ENCODE data around the gene USHBP1. TPM values are rescaled to one million over a fixed set of nuclear protein-coding genes. Genes with fewer than 3 reads are reported as not detected.
"Not testable (repeated sequence)": the region's sequence is repeated elsewhere in the genome, so short reads cannot be mapped to it uniquely, and the experiment has no call there.

The USHBP1 gene
- total RNA-seq, 2 experiments from 2014 or later, result 0.20 TPM; not detected in 1

DNA sequence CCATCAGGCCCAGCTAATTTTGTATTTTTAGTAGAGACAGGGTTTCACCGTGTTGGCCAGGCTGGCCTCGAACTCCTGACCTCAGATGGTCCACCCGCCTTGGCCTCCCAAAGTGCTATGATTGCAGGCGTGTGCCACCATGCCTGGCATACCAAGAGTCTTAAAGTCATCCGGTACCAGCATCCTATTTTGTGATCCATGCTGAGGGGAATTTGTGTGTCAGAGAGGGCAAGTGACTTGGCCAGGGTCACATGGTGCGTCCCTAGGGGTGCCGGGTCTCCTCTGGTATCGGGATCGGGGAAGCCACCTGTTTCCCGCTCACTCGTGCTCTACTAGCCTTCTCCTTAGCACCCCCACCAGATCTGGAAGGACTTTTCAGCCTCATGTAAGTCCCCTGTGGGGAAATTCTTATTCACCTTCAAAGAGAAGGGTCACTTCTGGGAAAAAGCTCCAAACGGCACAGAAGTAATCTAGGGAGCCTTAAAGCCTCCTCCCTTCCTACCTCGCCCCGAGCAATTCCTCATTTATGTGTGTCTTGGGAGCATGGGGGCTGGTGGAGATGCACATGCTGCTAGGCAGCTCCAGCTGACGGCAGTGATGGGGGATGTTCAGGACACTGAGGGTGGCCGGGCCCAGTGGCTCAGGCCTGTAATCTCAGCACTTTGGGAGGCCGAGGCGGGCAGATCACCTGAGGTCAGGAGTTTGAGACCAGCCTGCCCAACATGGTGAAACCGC, 11.1 kb upstream of the USHBP1 start:
- H3K27ac Mint-ChIP-seq, result no peak overlapping the region
- H3K4me3 Mint-ChIP-seq, result no peak overlapping the region
- H3K36me3 Mint-ChIP-seq (ENCODE audit: low read depth), result peaks cover 19% of the 10 kb centered on the region
- CTCF ChIA-PET, result no interaction called here
- H3K27me3 Mint-ChIP-seq (ENCODE audit: low read depth), result no peaks in the 10 kb centered on the region
- no peaks in the 10 kb centered on the region for H3K4me1 Mint-ChIP-seq (ENCODE audit: low read depth)
- intact Hi-C loops (cut with micrococcal nuclease), result no loop called here
- no peaks in the 10 kb centered on the region for H3K9me3 Mint-ChIP-seq
- DNase-seq, result no peak

- peaks cover 23% of the 10 kb centered on the region for H3K36me3 Mint-ChIP-seq (ENCODE audit: low read depth)
- intact Hi-C loops (cut with micrococcal nuclease); DNase-seq; H3K9me3 Mint-ChIP-seq; H3K4me3 Mint-ChIP-seq; H3K27ac Mint-ChIP-seq; CTCF ChIA-PET; H3K27me3 Mint-ChIP-seq (ENCODE audit: low read depth); H3K4me1 Mint-ChIP-seq (ENCODE audit: low read depth): not testable (repeated sequence)
Measured at GRCh38 chr19:17274892-17275291, 10.3 kb upstream of the USHBP1 start.

- Mint-ChIP-seq H3K4me1 (ENCODE audit: low read depth) (peaks cover 20% of the 10 kb centered on the region), H3K27me3 (ENCODE audit: low read depth) (no peaks in the 10 kb centered on the region), H3K27ac (no peak overlapping the region), H3K36me3 (ENCODE audit: low read depth) (peaks cover 12% of the 10 kb centered on the region), H3K4me3 (peak overlapping the region; percentile 41), H3K9me3 (no peaks in the 10 kb centered on the region)
- intact Hi-C loops (cut with micrococcal nuclease), result loop anchor here (5.0 kb wide), 1 partner anchor 441 kb away; the partner anchor contains the start of gene SIN3B
- no peak for DNase-seq
- CTCF ChIA-PET, result interaction anchor here (0.6 to 0.7 kb wide), 3 partner anchors 34 to 554 kb away, joined by 3 to 4 read pairs (median 3); partner anchors contain the start of gene CCDC194
Measured at GRCh38 chr19:17268754-17269153, 4.2 kb upstream of the USHBP1 start.

GRCh38 chr19:17266975-17267788, 2.6 kb upstream of the USHBP1 start, which contains the start of gene BABAM1:
Gene BABAM1, plus strand, starts transcription at chr19:17267443. Its CDS starts 1,364 bp downstream, at chr19:17268807.
- Mint-ChIP-seq H3K36me3 (ENCODE audit: low read depth) (peaks cover 9% of the 10 kb centered on the region), H3K27me3 (ENCODE audit: low read depth) (no peaks in the 10 kb centered on the region), H3K27ac (peak within 1 kb of the TSS; percentile 85), H3K4me1 (ENCODE audit: low read depth) (peaks cover 20% of the 10 kb centered on the region), H3K9me3 (no peaks in the 10 kb centered on the region), H3K4me3 (peak within 1 kb of the TSS; percentile 87)
- intact Hi-C loops (cut with micrococcal nuclease), result loop anchor here (1.0 to 5.0 kb wide), 8 partner anchors 21 to 440 kb away; partner anchors contain the start of genes GTPBP3, HAUS8, MRPL34 and MYO9B
- CTCF ChIA-PET, result interaction anchor here (0.5 to 5.3 kb wide), 9 partner anchors 9 to 212 kb away, joined by 3 to 38 read pairs (median 3); partner anchors contain the start of genes ANKLE1 and DDA1
- peak; percentile 99 for DNase-seq

DNA sequence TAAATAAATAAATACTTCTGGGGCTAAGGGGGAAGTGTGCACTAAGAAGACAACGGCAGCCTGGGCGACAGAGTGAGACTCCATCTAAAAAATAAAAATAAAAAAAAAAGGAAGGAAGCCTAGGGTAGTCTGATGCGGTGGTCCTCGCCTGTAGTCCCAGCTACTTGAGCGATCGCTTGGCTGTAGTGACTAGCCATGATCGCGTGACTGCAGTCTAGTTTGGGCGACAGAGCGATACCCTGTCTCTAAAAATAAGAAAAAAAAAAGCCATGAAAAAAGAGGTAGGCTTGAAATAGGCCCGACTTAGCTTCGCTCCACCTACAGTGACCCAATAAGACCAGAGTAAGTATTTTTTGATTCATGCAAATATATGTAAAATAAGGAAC, 2.0 kb upstream of the USHBP1 start:
- Mint-ChIP-seq H3K27ac (peak overlapping the region; percentile 85), H3K36me3 (ENCODE audit: low read depth) (peaks cover 9% of the 10 kb centered on the region), H3K27me3 (ENCODE audit: low read depth) (no peaks in the 10 kb centered on the region), H3K9me3 (no peaks in the 10 kb centered on the region), H3K4me1 (ENCODE audit: low read depth) (peaks cover 20% of the 10 kb centered on the region), H3K4me3 (peak overlapping the region; percentile 87)
- DNase-seq, result no peak
- intact Hi-C loops (cut with micrococcal nuclease), result loop anchor here (2.0 to 5.0 kb wide), 2 partner anchors 192 to 439 kb away; partner anchors contain the start of genes HAUS8, MYO9B and SIN3B
- CTCF ChIA-PET, result interaction anchor here (0.8 to 5.3 kb wide), 6 partner anchors 9 to 119 kb away, joined by 3 to 38 read pairs (median 4); partner anchors contain the start of gene ANKLE1

DNA sequence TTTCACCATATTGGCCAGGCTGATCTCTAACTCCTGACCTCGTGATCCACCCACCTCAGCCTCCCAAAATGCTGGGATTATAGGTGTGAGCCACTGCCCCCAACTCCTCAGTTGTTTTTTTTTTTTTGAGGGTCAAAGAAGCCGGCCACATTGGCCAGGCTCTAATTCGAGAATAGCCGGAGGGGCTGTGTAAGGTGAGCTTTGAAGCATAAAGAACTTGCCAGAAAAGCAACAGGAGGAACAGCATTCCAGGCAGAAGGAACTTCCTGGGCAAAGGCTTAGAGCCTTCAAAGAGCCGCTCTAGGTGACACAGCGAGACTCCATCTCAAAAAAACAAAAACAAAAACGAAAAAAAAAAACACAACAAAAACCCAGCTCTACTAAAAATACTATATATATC, 1.5 kb upstream of the USHBP1 start:
- CTCF ChIA-PET, result interaction anchor here (0.6 to 5.3 kb wide), 4 partner anchors 12 to 310 kb away, joined by 3 to 38 read pairs (median 4); partner anchors contain the start of gene ANKLE1
- intact Hi-C loops (cut with micrococcal nuclease), result loop anchor here (2.0 to 5.0 kb wide), 2 partner anchors 191 to 439 kb away; partner anchors contain the start of genes HAUS8, MYO9B and SIN3B
- Mint-ChIP-seq H3K36me3 (ENCODE audit: low read depth) (peaks cover 6% of the 10 kb centered on the region), H3K9me3 (no peaks in the 10 kb centered on the region), H3K27me3 (ENCODE audit: low read depth) (no peaks in the 10 kb centered on the region), H3K4me3 (no peak overlapping the region), H3K27ac (no peak overlapping the region), H3K4me1 (ENCODE audit: low read depth) (peaks cover 21% of the 10 kb centered on the region)
- no peak for DNase-seq

GRCh38 chr19:17263712-17264640, 569 bp downstream of the USHBP1 start:
- H3K27ac Mint-ChIP-seq, result peak overlapping the region; percentile 32

DNA sequence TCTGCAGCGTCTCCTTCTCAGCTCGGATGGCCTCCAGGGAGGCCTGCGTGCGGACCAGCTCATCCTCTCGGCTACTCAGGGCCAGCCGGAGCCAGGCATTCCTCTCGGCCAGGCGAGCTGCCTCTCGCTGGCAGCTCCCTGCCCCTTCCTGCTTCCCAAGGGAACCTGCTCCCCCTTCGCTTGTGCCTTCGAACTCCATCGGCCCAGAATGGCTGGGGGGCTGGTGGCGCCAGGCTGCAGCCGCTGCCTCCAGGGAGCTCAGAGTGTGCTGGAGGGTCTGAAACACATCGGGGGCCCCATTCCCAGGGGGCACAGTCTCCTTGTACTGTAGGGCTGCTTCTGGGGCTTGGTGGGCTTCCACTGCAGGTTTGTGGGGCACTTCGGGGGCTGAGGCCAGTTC, 2.0 kb downstream of the USHBP1 start:
- no peak overlapping the region for H3K27ac Mint-ChIP-seq
- H3K27me3 Mint-ChIP-seq (ENCODE audit: low read depth), result no peaks in the 10 kb centered on the region
- intact Hi-C loops (cut with micrococcal nuclease), result no loop called here
- peaks cover 17% of the 10 kb centered on the region for H3K4me1 Mint-ChIP-seq (ENCODE audit: low read depth)
- CTCF ChIA-PET, result interaction anchor here (0.6 to 6.0 kb wide), 2 partner anchors 19 to 186 kb away, joined by 4 to 59 read pairs; partner anchors contain the start of gene ANKLE1
- H3K9me3 Mint-ChIP-seq, result no peaks in the 10 kb centered on the region
- H3K4me3 Mint-ChIP-seq, result no peak overlapping the region
- no peaks in the 10 kb centered on the region for H3K36me3 Mint-ChIP-seq (ENCODE audit: low read depth)
- DNase-seq, result no peak

More at GRCh38 chr19:17263712-17264640, 569 bp downstream of the USHBP1 start:
- peaks cover 25% of the 10 kb centered on the region for H3K4me1 Mint-ChIP-seq (ENCODE audit: low read depth)
- no peaks in the 10 kb centered on the region for H3K27me3 Mint-ChIP-seq (ENCODE audit: low read depth)
- H3K9me3 Mint-ChIP-seq, result no peaks in the 10 kb centered on the region
- CTCF ChIA-PET, result interaction anchor here (0.6 to 5.3 kb wide), 4 partner anchors 15 to 202 kb away, joined by 3 to 38 read pairs (median 4); partner anchors contain the start of gene ANKLE1
- intact Hi-C loops (cut with micrococcal nuclease), result no loop called here
- no peaks in the 10 kb centered on the region for H3K36me3 Mint-ChIP-seq (ENCODE audit: low read depth)
- H3K4me3 Mint-ChIP-seq, result no peak overlapping the region
- no peak for DNase-seq

DNA sequence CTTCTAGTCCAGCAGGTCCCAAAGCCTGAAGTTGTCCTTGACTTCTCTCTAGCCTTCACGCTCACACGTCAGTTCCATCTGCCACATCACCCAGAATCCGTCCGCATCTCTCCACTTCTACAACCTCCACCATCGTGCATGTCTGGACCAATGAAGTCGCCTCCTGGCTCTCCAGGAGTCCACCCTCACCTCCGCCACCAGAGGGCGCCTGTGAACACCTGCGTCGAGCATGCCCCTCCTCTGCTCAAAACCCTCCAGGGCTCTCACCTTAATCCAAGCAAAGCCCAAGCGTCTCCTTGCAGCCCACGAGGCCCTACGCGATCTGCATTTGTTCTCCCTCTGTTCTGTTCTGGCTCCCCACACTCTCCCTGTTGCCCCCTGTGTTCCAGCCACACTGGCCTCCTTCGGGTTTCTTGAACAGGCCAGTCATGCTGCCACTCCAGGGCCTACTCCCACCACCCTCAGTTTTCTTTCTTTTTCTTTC, 3.7 kb downstream of the USHBP1 start:
- CTCF ChIA-PET, result interaction anchor here (0.6 to 6.0 kb wide), 15 partner anchors 18 to 403 kb away, joined by 3 to 59 read pairs (median 4); partner anchors contain the start of gene ANKLE1
- peak; percentile 95 for DNase-seq
- H3K4me3 Mint-ChIP-seq, result no peak overlapping the region
- no peaks in the 10 kb centered on the region for H3K36me3 Mint-ChIP-seq (ENCODE audit: low read depth)
- no peaks in the 10 kb centered on the region for H3K9me3 Mint-ChIP-seq
- H3K27ac Mint-ChIP-seq, result no peak overlapping the region
- intact Hi-C loops (cut with micrococcal nuclease), result loop anchor here (1.0 kb wide), 2 partner anchors 21 to 194 kb away; no protein-coding TSS in a partner anchor
- peaks cover 10% of the 10 kb centered on the region for H3K4me1 Mint-ChIP-seq (ENCODE audit: low read depth)
- H3K27me3 Mint-ChIP-seq (ENCODE audit: low read depth), result no peaks in the 10 kb centered on the region

- no peak overlapping the region for H3K4me3 Mint-ChIP-seq
- H3K27me3 Mint-ChIP-seq (ENCODE audit: low read depth), result no peaks in the 10 kb centered on the region
- intact Hi-C loops (cut with micrococcal nuclease), result loop anchor here (1.0 kb wide), 1 partner anchor 193 kb away; no protein-coding TSS in a partner anchor
Measured at GRCh38 chr19:17259934-17260333, 4.6 kb downstream of the USHBP1 start.

More at GRCh38 chr19:17259934-17260333, 4.6 kb downstream of the USHBP1 start:
- no peak for DNase-seq
- no peak overlapping the region for H3K27ac Mint-ChIP-seq
- peaks cover 10% of the 10 kb centered on the region for H3K4me1 Mint-ChIP-seq (ENCODE audit: low read depth)
- CTCF ChIA-PET, result interaction anchor here (0.6 to 6.0 kb wide), 14 partner anchors 10 to 211 kb away, joined by 3 to 59 read pairs (median 5); partner anchors contain the start of gene ANKLE1
- no peaks in the 10 kb centered on the region for H3K36me3 Mint-ChIP-seq (ENCODE audit: low read depth)
- no peaks in the 10 kb centered on the region for H3K9me3 Mint-ChIP-seq
